AG08396 (cell line): Measurements from ENCODE around the gene DUSP3.

Source experiments
- DNase-seq: peaks from one replicate; pipeline ENCODE4 v3.0.0; 2012; ENCODE audit warnings: low spot score, mixed read lengths

The DUSP3 gene

DNA sequence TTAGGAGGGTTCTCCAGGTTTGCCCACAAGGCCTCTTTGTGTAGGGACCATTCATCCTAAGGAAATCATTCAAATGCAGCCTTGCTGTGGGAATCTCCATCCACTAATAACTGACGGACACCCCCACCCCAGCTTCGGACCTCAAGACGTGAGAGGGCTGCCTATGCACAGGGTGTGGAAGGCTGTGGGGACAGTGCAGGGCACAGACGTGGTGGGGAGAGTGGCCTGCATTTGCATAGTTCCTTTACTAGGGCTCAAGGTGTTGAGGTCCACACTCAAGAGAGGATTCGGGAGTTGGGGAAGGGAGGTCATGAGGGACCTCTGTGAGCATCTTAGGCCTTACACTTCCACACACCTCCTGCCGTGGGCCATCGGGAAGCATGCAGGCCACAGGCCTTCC, 9.8 kb downstream of the DUSP3 start:
- DNase-seq: no peak

GRCh38 chr17:43768382-43768781, 10.4 kb downstream of the DUSP3 start:
- DNase-seq: no peak

- no peak for DNase-seq
These were observed 11.1 kb downstream of the DUSP3 start for GRCh38 chr17:43767713-43768059.

- DNase-seq: no peak
These were observed 11.6 kb downstream of the DUSP3 start for GRCh38 chr17:43767053-43767712.

GRCh38 chr17:43766413-43767052, 12.2 kb downstream of the DUSP3 start:
- peak; percentile 67 for DNase-seq

DNA sequence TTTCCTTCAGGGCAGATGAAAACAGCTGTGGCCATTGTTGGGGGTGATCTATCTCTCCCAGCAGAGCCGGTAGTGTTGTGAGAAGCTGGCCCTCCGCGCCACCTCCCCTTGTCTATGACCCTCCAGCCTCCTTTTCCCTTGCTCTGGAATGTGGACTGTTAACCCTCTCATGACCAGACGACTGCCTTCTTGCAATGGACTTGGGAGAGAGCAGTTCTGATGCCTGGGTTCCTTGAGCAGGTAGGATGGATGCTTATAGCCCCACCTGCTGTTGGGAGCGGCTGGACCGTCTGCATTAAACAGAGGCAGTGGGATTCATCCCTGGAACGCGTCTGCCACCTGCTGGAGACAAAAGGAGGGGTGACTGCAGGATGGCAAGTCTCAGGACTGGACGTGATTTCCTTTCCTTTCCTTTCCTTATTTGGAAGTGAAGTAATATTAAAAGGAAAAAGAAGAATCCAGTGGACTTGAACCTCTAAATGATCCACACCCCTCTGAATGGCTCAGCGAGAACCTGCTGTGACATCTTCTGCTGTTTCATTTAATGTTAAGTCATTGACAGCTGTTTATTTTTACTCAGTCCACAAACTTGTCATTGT, 18.4 kb downstream of the DUSP3 start:
- peak; percentile 91 for DNase-seq

DNA sequence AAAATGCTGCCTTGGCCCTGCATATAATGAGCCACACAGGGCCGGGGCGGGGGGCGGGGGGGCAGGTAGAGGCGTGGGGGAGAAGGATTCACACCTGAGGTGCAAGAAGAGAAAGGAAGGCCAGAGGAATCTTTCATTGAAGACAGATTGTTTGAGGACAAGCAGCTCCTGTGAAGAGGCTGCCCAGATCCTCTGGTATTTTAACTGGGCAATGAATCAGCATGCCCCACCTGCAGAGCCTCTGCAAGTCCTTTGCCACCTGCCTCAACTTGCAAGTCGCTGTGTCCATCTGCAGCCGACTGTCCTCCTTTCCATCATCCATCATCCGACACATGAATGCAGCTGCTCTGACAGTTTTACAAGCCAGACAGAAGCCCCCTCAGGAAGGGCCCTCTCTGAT, 18.9 kb downstream of the DUSP3 start:
- DNase-seq: no peak

DNA sequence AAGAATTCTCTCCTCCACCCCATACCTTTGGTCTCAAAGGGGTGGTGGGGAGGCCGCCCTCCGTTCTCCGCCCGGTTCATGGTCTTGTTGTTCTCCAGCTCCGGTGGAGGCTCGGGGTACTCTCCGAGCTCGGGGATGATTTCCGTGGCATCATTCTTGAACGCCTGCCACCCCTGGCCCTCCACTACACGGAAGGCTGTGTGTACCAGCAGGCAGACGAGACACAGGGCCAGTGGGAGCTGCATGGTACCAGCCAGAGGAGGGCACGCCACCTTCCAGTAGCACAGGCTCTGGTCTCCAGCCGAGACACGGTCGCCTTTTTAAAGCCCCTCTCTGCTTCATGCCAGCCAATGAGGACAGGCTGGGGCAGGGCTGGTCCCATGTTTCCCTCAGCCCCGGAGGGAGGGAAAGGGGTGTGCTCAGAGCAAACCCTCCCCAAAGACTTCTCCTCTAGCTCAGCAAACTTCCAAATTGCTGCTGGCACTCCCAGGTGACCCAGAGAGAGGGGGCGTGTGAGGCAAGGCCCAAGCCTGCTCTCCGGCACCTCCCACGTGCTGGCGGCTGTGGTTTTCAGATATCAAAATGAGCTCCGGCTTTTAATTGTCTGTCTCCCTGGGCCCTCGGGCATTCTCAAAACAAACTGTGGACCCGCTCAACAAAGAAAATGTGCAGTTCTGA, 20.1 kb downstream of the DUSP3 start, which contains the start of gene SOST:
TSS of gene SOST (minus strand) at position 295 of the 678 bp plus-strand sequence. CDS start at position 245, 50 bp downstream.
- no peak for DNase-seq

DNA sequence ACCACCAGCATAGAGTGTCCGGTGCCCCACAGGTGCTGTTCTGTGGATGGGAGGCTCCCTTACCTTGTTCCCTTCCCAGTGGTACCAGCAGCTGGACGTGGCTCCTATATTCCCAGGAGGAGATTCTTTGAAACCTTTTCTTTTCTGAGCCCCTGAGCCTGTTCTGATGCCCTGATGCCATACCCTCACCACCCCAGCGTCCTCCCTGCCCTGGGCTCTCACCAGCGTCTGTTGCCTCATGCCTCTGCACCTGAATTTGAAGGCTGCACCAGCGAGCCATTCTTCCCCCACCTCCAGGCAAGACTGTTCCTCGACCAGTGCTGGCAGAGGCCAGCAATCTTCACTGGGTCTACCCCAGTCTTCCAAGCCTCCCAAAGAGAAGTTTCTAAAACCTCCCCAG, 20.7 kb downstream of the DUSP3 start:
- DNase-seq: no peak

- no peak for DNase-seq
These were observed 21.6 kb downstream of the DUSP3 start for GRCh38 chr17:43757171-43757660.

- DNase-seq: no peak
These were observed 22.6 kb downstream of the DUSP3 start for GRCh38 chr17:43756201-43756600.

- DNase-seq: peak; percentile 57
These were observed 23.3 kb downstream of the DUSP3 start for GRCh38 chr17:43755389-43755875.

GRCh38 chr17:43754947-43755346, 23.8 kb downstream of the DUSP3 start:
- no peak for DNase-seq

- DNase-seq: no peak
These were observed 25.2 kb downstream of the DUSP3 start for GRCh38 chr17:43753493-43754129.

DNA sequence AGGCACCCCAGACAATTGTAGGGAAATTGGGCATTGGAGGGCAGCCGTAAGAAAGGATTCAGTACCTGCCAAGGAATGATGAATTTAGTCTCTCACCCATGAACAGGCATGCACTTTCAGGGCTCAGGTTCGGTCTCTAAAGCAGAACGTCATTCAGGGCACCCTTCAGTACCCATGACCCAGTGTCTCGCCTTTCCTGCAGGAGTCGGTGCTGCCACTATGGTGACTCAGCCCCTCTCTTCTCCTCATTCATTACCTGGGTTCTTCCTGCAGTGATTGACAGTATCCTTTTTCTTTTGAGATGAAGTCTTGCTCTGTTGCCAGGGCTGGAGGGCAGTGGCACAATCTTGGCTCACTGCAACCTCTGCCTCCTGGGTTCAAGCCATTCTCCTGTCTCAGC, 28.6 kb downstream of the DUSP3 start:
- no peak for DNase-seq

DNA sequence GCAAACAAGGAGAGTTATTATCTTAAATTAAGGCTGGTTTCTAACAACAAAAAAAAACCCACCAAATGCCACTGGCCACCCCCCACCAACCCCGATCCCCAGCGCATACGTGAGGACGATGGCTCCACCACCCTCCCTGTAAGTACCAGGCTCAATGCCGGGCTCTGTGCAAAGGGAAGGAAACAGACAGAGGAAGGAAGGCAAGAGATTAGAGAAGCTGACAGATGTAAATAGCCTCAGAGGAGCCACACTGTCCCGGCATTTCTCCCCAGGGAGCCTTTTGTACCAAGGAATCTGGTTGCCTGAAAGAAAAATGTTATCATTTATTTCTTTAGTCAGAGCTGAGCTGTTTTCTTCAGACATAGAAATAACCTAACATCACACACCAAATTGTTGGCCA, 33.2 kb downstream of the DUSP3 start:
- no peak for DNase-seq

GRCh38 chr17:43741636-43742035, 37.1 kb downstream of the DUSP3 start:
- DNase-seq: no peak

GRCh38 chr17:43740541-43740940, 38.2 kb downstream of the DUSP3 start:
- peak; percentile 70 for DNase-seq

DNA sequence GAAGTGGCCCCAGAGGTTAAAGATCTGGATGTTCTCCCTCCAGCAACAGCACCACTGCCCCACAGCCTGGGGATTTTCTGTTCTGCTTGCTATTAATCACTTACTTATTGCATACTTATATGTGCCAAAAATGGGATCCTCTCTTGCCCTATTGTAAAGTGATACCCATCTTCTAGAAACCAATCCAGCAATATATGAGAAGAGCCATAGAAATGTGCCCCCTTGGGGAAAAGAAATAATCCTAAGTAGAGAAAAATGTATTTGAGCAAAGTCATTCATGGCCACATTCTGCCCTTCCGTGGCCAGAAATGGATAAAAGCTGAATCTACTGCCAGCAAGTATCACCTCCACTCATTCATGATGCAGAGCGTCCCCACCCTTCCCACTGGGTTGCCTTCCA, 41.1 kb downstream of the DUSP3 start:
- no peak for DNase-seq

DNA sequence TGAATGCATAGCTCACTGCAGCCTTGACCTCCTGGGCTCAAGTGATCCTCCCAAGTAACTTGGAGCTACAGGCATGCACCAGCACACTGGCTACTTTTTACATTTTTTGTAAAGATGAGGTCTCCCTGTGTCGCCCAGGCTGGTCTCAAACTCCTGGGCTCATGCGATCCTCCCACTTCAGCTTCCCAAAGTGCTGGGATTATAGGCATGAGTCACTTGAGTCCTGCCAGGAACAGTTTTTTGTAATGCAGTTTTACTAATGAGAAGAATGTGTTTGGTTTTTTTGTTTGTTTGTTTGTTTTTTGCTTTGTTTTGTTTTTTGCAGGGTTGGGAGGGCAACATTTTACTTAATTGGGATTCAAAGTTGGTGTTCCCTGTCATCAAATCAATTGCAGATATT, 42.4 kb downstream of the DUSP3 start:
- DNase-seq: no peak

- DNase-seq: peak; percentile 68
These were observed 44.4 kb downstream of the DUSP3 start for GRCh38 chr17:43734376-43734775.

- DNase-seq: no peak
These were observed 44.8 kb downstream of the DUSP3 start for GRCh38 chr17:43733956-43734355.
